ENCODE measurements around the gene ENPP6. TPM values are rescaled to one million over a fixed set of nuclear protein-coding genes. Genes with fewer than 3 reads are reported as not detected.

Gene ENPP6
- total RNA-seq, 2 experiments from 2014 or later, result not detected

GRCh38 chr4:184255361-184255760 lies 37.7 kb upstream of the ENPP6 start:
- Histone ChIP-seq H3K36me3 (ENCODE audit: insufficient read depth, low read length) (no peaks in the 10 kb centered on the region), H3K27ac (ENCODE audit: low read depth, low read length, poor library complexity, severe bottlenecking) (no peak overlapping the region), H2AFZ (ENCODE audit: low read length) (no peak overlapping the region), H3K4me1 (ENCODE audit: insufficient read depth, low read length, poor library complexity, severe bottlenecking) (no peaks in the 10 kb centered on the region), H3K9me3 (ENCODE audit: low read length) (no peaks in the 10 kb centered on the region), H3K79me2 (ENCODE audit: insufficient read depth, low read depth, low read length) (no peaks in the 10 kb centered on the region), H3K4me3 (ENCODE audit: low read depth, low read length, poor library complexity, severe bottlenecking) (no peak overlapping the region), H3K9me2 (ENCODE audit: insufficient read depth, low read length) (no peaks in the 10 kb centered on the region), H4K20me1 (ENCODE audit: insufficient read depth, low read length) (no peaks in the 10 kb centered on the region), H3K4me2 (ENCODE audit: low read length) (no peak overlapping the region)
- CTCF ChIA-PET (ENCODE audit: unreplicated experiment), result no interaction called here
- intact Hi-C loops (cut with micrococcal nuclease; ENCODE audit: unreplicated experiment), result no loop called here
- DNase-seq (ENCODE audit: low spot score), result no peak
- TF ChIP-seq CTCF (conservative IDR thresholded peaks at IDR 0.05; ENCODE audit: low read length), result no peak
- TF ChIP-seq EZH2phosphoT487 (IDR thresholded peaks at IDR 0.05; ENCODE audit: borderline replicate concordance, low read depth, low read length), result no peak
- BruUV-seq (replicated peaks), result no TSS peak
- POLR2A ChIA-PET, result no interaction called here

GRCh38 chr4:184253072-184253420 lies 35.4 kb upstream of the ENPP6 start:
- no peaks in the 10 kb centered on the region for H3K36me3 ChIP-seq (ENCODE audit: insufficient read depth, low read length)
- H3K4me2 ChIP-seq (ENCODE audit: low read length), result no peak overlapping the region
- no peaks in the 10 kb centered on the region for H3K9me3 ChIP-seq (ENCODE audit: low read length)
- H3K4me1 ChIP-seq (ENCODE audit: insufficient read depth, low read length, poor library complexity, severe bottlenecking), result no peaks in the 10 kb centered on the region
- intact Hi-C loops (cut with micrococcal nuclease; ENCODE audit: unreplicated experiment), result loop anchor here (5.0 kb wide), 1 partner anchor 416 kb away; no protein-coding TSS in a partner anchor
- H3K79me2 ChIP-seq (ENCODE audit: insufficient read depth, low read depth, low read length), result no peaks in the 10 kb centered on the region
- CTCF ChIA-PET (ENCODE audit: unreplicated experiment), result no interaction called here
- H3K27ac ChIP-seq (ENCODE audit: low read depth, low read length, poor library complexity, severe bottlenecking), result no peak overlapping the region
- no peaks in the 10 kb centered on the region for H4K20me1 ChIP-seq (ENCODE audit: insufficient read depth, low read length)
- POLR2A ChIA-PET, result no interaction called here
- BruUV-seq (replicated peaks), result no TSS peak
- no peak for DNase-seq (ENCODE audit: low spot score)
- TF ChIP-seq CTCF (conservative IDR thresholded peaks at IDR 0.05; ENCODE audit: low read length) (no peak), EZH2phosphoT487 (IDR thresholded peaks at IDR 0.05; ENCODE audit: borderline replicate concordance, low read depth, low read length) (no peak)
- H2AFZ ChIP-seq (ENCODE audit: low read length), result no peak overlapping the region
- no peak overlapping the region for H3K4me3 ChIP-seq (ENCODE audit: low read depth, low read length, poor library complexity, severe bottlenecking)
- no peaks in the 10 kb centered on the region for H3K9me2 ChIP-seq (ENCODE audit: insufficient read depth, low read length)

GRCh38 chr4:184252136-184253071 lies 34.7 kb upstream of the ENPP6 start:
- Histone ChIP-seq H3K4me1 (ENCODE audit: insufficient read depth, low read length, poor library complexity, severe bottlenecking) (no peaks in the 10 kb centered on the region), H2AFZ (ENCODE audit: low read length) (no peak overlapping the region), H3K27ac (ENCODE audit: low read depth, low read length, poor library complexity, severe bottlenecking) (no peak overlapping the region), H3K9me3 (ENCODE audit: low read length) (no peaks in the 10 kb centered on the region), H4K20me1 (ENCODE audit: insufficient read depth, low read length) (no peaks in the 10 kb centered on the region), H3K36me3 (ENCODE audit: insufficient read depth, low read length) (no peaks in the 10 kb centered on the region), H3K9me2 (ENCODE audit: insufficient read depth, low read length) (no peaks in the 10 kb centered on the region), H3K4me3 (ENCODE audit: low read depth, low read length, poor library complexity, severe bottlenecking) (no peak overlapping the region), H3K4me2 (ENCODE audit: low read length) (no peak overlapping the region), H3K79me2 (ENCODE audit: insufficient read depth, low read depth, low read length) (no peaks in the 10 kb centered on the region)
- no TSS peak for BruUV-seq (replicated peaks)
- no peak for TF ChIP-seq EZH2phosphoT487 (IDR thresholded peaks at IDR 0.05; ENCODE audit: borderline replicate concordance, low read depth, low read length)
- 0 out of 2 replicates have a peak, but pooled peaks have one; percentile 15 for TF ChIP-seq CTCF (conservative IDR thresholded peaks at IDR 0.05; ENCODE audit: low read length)
- ChIA-PET CTCF (ENCODE audit: unreplicated experiment) (no interaction called here), POLR2A (interaction anchor here (0.6 to 1.5 kb wide), 4 partner anchors 12 to 890 kb away, joined by 3 to 10 read pairs (median 4); no protein-coding TSS in a partner anchor)
- no peak for DNase-seq (ENCODE audit: low spot score)
- intact Hi-C loops (cut with micrococcal nuclease; ENCODE audit: unreplicated experiment), result loop anchor here (5.0 kb wide), 1 partner anchor 415 kb away; no protein-coding TSS in a partner anchor

All from OCI-LY7 (cell line).